T-helper 1 cell treated with Interleukin-12 subunit alpha and Interleukin-12 subunit beta and Interleukin-4 antibody, amounts not matched to agents 30 μg/mL and 1 μg/mL, for 36 hours (primary cell): ENCODE measurements around the gene SLC25A38.
"Not testable (repeated sequence)": the region's sequence is repeated elsewhere in the genome, so short reads cannot be mapped to it uniquely, and the experiment has no call there.

ENCODE experiments used
- H3K27ac Mint-ChIP-seq: one replicate; pipeline ENCODE4 v1.8.0; 2021; ENCODE audit warnings: mild to moderate bottlenecking, mixed read lengths
- H3K27me3 Mint-ChIP-seq: one replicate; pipeline ENCODE4 v1.8.0; 2021; ENCODE audit warnings: low read depth, mixed read lengths
- H3K36me3 Mint-ChIP-seq: one replicate; pipeline ENCODE4 v1.8.0; 2021; ENCODE audit warnings: low read depth, mixed read lengths
- H3K4me1 Mint-ChIP-seq: one replicate; pipeline ENCODE4 v1.8.0; 2021; ENCODE audit warnings: low read depth, mixed read lengths
- H3K4me3 Mint-ChIP-seq: one replicate; pipeline ENCODE4 v1.8.0; 2021; ENCODE audit warnings: mild to moderate bottlenecking, moderate library complexity, mixed read lengths
- H3K9me3 Mint-ChIP-seq: one replicate; pipeline ENCODE4 v1.8.0; 2021; ENCODE audit warnings: mixed read lengths

SLC25A38 gene

GRCh38 chr3:39383045-39383880 lies at the start of gene SLC25A38:
Gene SLC25A38, plus strand, starts transcription at chr3:39383370. Its CDS starts 355 bp downstream, at chr3:39383725.
- Mint-ChIP-seq H3K36me3 (peaks cover 9% of the 10 kb centered on the region), H3K27me3 (no peaks in the 10 kb centered on the region), H3K27ac (peak within 1 kb of the TSS; percentile 99), H3K4me1 (peaks cover 38% of the 10 kb centered on the region), H3K4me3 (peak within 1 kb of the TSS; percentile 97), H3K9me3 (no peaks in the 10 kb centered on the region)

GRCh38 chr3:39333607-39334006 lies 49.6 kb upstream of the SLC25A38 start:
- no peaks in the 10 kb centered on the region for H3K27me3 Mint-ChIP-seq
- H3K36me3 Mint-ChIP-seq, result peaks cover 18% of the 10 kb centered on the region
- H3K4me1 Mint-ChIP-seq, result peaks cover 29% of the 10 kb centered on the region
- H3K4me3 Mint-ChIP-seq, result no peak overlapping the region
- H3K27ac Mint-ChIP-seq, result no peak overlapping the region
- H3K9me3 Mint-ChIP-seq, result peaks cover 12% of the 10 kb centered on the region

- Mint-ChIP-seq H3K27me3 (no peaks in the 10 kb centered on the region), H3K9me3 (peaks cover 12% of the 10 kb centered on the region), H3K4me3 (no peak overlapping the region), H3K4me1 (peaks cover 28% of the 10 kb centered on the region), H3K27ac (no peak overlapping the region), H3K36me3 (peaks cover 18% of the 10 kb centered on the region)
Observed at GRCh38 chr3:39334205-39334604, 49.0 kb upstream of the SLC25A38 start.

GRCh38 chr3:39338201-39338600 lies 45.0 kb upstream of the SLC25A38 start:
- Mint-ChIP-seq H3K27me3 (peaks cover 9% of the 10 kb centered on the region), H3K4me1 (peaks cover 13% of the 10 kb centered on the region), H3K36me3 (peaks cover 15% of the 10 kb centered on the region), H3K9me3 (peaks cover 12% of the 10 kb centered on the region), H3K4me3 (no peak overlapping the region), H3K27ac (no peak overlapping the region)

GRCh38 chr3:39339086-39339485 lies 44.1 kb upstream of the SLC25A38 start:
- H3K9me3 Mint-ChIP-seq, result peaks cover 9% of the 10 kb centered on the region

GRCh38 chr3:39343076-39343717 lies 40.0 kb upstream of the SLC25A38 start:
- Mint-ChIP-seq H3K27me3 (peaks cover 9% of the 10 kb centered on the region), H3K4me3 (no peak overlapping the region), H3K36me3 (peaks cover 8% of the 10 kb centered on the region), H3K9me3 (peaks cover 4% of the 10 kb centered on the region), H3K27ac (no peak overlapping the region), H3K4me1 (peaks cover 36% of the 10 kb centered on the region)

More at GRCh38 chr3:39339086-39339485, 44.1 kb upstream of the SLC25A38 start:
- peaks cover 9% of the 10 kb centered on the region for H3K36me3 Mint-ChIP-seq
- no peak overlapping the region for H3K4me3 Mint-ChIP-seq
- peaks cover 9% of the 10 kb centered on the region for H3K27me3 Mint-ChIP-seq
- H3K4me1 Mint-ChIP-seq, result peaks cover 11% of the 10 kb centered on the region
- no peak overlapping the region for H3K27ac Mint-ChIP-seq

- Mint-ChIP-seq H3K4me1 (peaks cover 36% of the 10 kb centered on the region), H3K27me3 (peaks cover 9% of the 10 kb centered on the region), H3K27ac (no peak overlapping the region), H3K36me3 (peaks cover 8% of the 10 kb centered on the region), H3K4me3 (no peak overlapping the region), H3K9me3 (peaks cover 4% of the 10 kb centered on the region)
Observed at GRCh38 chr3:39343760-39344159, 39.4 kb upstream of the SLC25A38 start.

GRCh38 chr3:39344746-39345344 lies 38.3 kb upstream of the SLC25A38 start:
- H3K9me3 Mint-ChIP-seq, result peaks cover 4% of the 10 kb centered on the region
- H3K27me3 Mint-ChIP-seq, result peaks cover 9% of the 10 kb centered on the region
- peaks cover 36% of the 10 kb centered on the region for H3K4me1 Mint-ChIP-seq
- H3K4me3 Mint-ChIP-seq, result no peak overlapping the region
- H3K36me3 Mint-ChIP-seq, result peaks cover 6% of the 10 kb centered on the region
- H3K27ac Mint-ChIP-seq, result no peak overlapping the region

- H3K27ac Mint-ChIP-seq, result peak overlapping the region; percentile 74
- H3K36me3 Mint-ChIP-seq, result peaks cover 3% of the 10 kb centered on the region
- H3K9me3 Mint-ChIP-seq, result no peaks in the 10 kb centered on the region
- peaks cover 40% of the 10 kb centered on the region for H3K4me1 Mint-ChIP-seq
- H3K4me3 Mint-ChIP-seq, result peak overlapping the region; percentile 14
- no peaks in the 10 kb centered on the region for H3K27me3 Mint-ChIP-seq
Observed at GRCh38 chr3:39346785-39347585, 36.2 kb upstream of the SLC25A38 start.

GRCh38 chr3:39347586-39347876 lies 35.6 kb upstream of the SLC25A38 start:
- Mint-ChIP-seq H3K4me3 (no peak overlapping the region), H3K4me1 (peaks cover 39% of the 10 kb centered on the region), H3K27ac (peak overlapping the region; percentile 74), H3K9me3 (peaks cover 4% of the 10 kb centered on the region), H3K27me3 (no peaks in the 10 kb centered on the region), H3K36me3 (peaks cover 3% of the 10 kb centered on the region)

- no peaks in the 10 kb centered on the region for H3K27me3 Mint-ChIP-seq
- H3K27ac Mint-ChIP-seq, result no peak overlapping the region
- peaks cover 37% of the 10 kb centered on the region for H3K4me1 Mint-ChIP-seq
- H3K4me3 Mint-ChIP-seq, result no peak overlapping the region
- peaks cover 5% of the 10 kb centered on the region for H3K36me3 Mint-ChIP-seq
- peaks cover 5% of the 10 kb centered on the region for H3K9me3 Mint-ChIP-seq
Observed at GRCh38 chr3:39349080-39349479, 34.1 kb upstream of the SLC25A38 start.

GRCh38 chr3:39350714-39351113 lies 32.5 kb upstream of the SLC25A38 start:
- Mint-ChIP-seq H3K9me3 (peaks cover 5% of the 10 kb centered on the region), H3K36me3 (peaks cover 5% of the 10 kb centered on the region), H3K4me1 (peaks cover 31% of the 10 kb centered on the region), H3K27me3 (peaks cover 12% of the 10 kb centered on the region), H3K27ac (peak overlapping the region; percentile 16), H3K4me3 (no peak overlapping the region)

- H3K36me3 Mint-ChIP-seq, H3K4me3 Mint-ChIP-seq, H3K9me3 Mint-ChIP-seq: not testable (repeated sequence)
- Mint-ChIP-seq H3K4me1 (peaks cover 28% of the 10 kb centered on the region), H3K27me3 (peaks cover 15% of the 10 kb centered on the region), H3K27ac (peak overlapping the region; percentile 16)
Observed at GRCh38 chr3:39351134-39351533, 32.0 kb upstream of the SLC25A38 start.

GRCh38 chr3:39353168-39353927 lies 29.8 kb upstream of the SLC25A38 start:
- H3K27me3 Mint-ChIP-seq, result peaks cover 19% of the 10 kb centered on the region
- not testable (repeated sequence) for H3K27ac Mint-ChIP-seq, H3K36me3 Mint-ChIP-seq, H3K4me3 Mint-ChIP-seq, H3K9me3 Mint-ChIP-seq
- peaks cover 21% of the 10 kb centered on the region for H3K4me1 Mint-ChIP-seq
